Muscle of leg (tissue), 11 donors: Measurements from ENCODE around the gene TRIML1. TPM values are rescaled to one million over a fixed set of nuclear protein-coding genes. Genes with fewer than 3 reads are reported as not detected.

Experiments used
- DNase-seq: peaks from one replicate; pipeline ENCODE4 v3.0.0; 2013
- H3K27ac ChIP-seq: one replicate; pipeline ENCODE4 v1.5.1; 2013; ENCODE audit warnings: mild to moderate bottlenecking, low read length, control low read depth
- H3K27me3 ChIP-seq: one replicate; pipeline ENCODE4 v1.6.1; 2013; ENCODE audit warnings: low read length; ENCODE audit not compliant: control insufficient read depth, insufficient read depth
- H3K36me3 ChIP-seq: one replicate; pipeline ENCODE4 v1.6.1; 2013; ENCODE audit warnings: low read length; ENCODE audit not compliant: control insufficient read depth, insufficient read depth
- H3K4me1 ChIP-seq: one replicate; pipeline ENCODE4 v1.6.1; 2013; ENCODE audit warnings: low read length; ENCODE audit not compliant: control insufficient read depth, insufficient read depth
- H3K4me3 ChIP-seq: one replicate; pipeline ENCODE4 v1.5.1; 2013; ENCODE audit warnings: low read length, control low read depth
- H3K9me3 ChIP-seq: replicated peaks from 2 replicates; pipeline ENCODE4 v1.6.1; 2013; ENCODE audit warnings: low read depth, low read length; ENCODE audit not compliant: control insufficient read depth
- WGBS: methylation state at CpG from one replicate; pipeline ENCODE4 v1.1.5; 2013; ENCODE audit warnings: missing lambda C conversion rate; ENCODE audit not compliant: insufficient coverage; 5-methylcytosine and 5-hydroxymethylcytosine counted together
- polyA plus RNA-seq, 8 donors: library from polyadenylated mRNA; unstranded; fragments of 120-200 nt; gene quantifications; one replicate each; pipeline versions ENCODE4 v1.2.1 to v1.2.3, GENCODE V29; 2013; ENCODE audit warnings: inconsistent platforms in 1 of 8, low replicate concordance in 1 of 8; ENCODE audit not compliant: insufficient read length in 8 of 8, insufficient read depth in 1 of 8
- total RNA-seq: library from RNA; stranded (reverse); fragments of 120-200 nt; gene quantifications from one replicate; pipeline ENCODE4 v1.2.4, GENCODE V29; 2013

The TRIML1 gene
- total and polyA plus RNA-seq, 9 donors: not detected

- H3K27me3 ChIP-seq: no peaks in the 10 kb centered on the region
- H3K4me3 ChIP-seq: no peak overlapping the region
- WGBS: 84% methylated on average over 4 of the region's 6 CpGs
- no peak overlapping the region for H3K27ac ChIP-seq
- H3K9me3 ChIP-seq: peaks cover 2% of the 10 kb centered on the region
- no peaks in the 10 kb centered on the region for H3K36me3 ChIP-seq
- H3K4me1 ChIP-seq: no peaks in the 10 kb centered on the region
- no peak for DNase-seq
Observed at GRCh38 chr4:188175288-188175687, 36.0 kb downstream of the TRIML1 start.

GRCh38 chr4:188177997-188178675 is 38.9 kb downstream of the TRIML1 start:
- DNase-seq: no peak
- 88% methylated on average over 3 of the region's 5 CpGs for WGBS
- no peaks in the 10 kb centered on the region for H3K4me1 ChIP-seq
- H3K4me3 ChIP-seq: no peak overlapping the region
- H3K27ac ChIP-seq: no peak overlapping the region
- no peaks in the 10 kb centered on the region for H3K36me3 ChIP-seq
- no peaks in the 10 kb centered on the region for H3K27me3 ChIP-seq
- no peaks in the 10 kb centered on the region for H3K9me3 ChIP-seq

GRCh38 chr4:188178806-188179205 is 39.6 kb downstream of the TRIML1 start:
- whole genome bisulfite sequencing: 95% methylated on average over 25 of the region's 28 CpGs

GRCh38 chr4:188187106-188187505 is 47.9 kb downstream of the TRIML1 start:
- Histone ChIP-seq H3K4me3 (no peak overlapping the region), H3K27ac (no peak overlapping the region), H3K9me3 (peaks cover 2% of the 10 kb centered on the region), H3K36me3 (no peaks in the 10 kb centered on the region), H3K27me3 (no peaks in the 10 kb centered on the region), H3K4me1 (peaks cover 3% of the 10 kb centered on the region)
- no CpG with 5 or more reads among the region's 2 CpGs for WGBS
- DNase-seq: peak; percentile 37

More at GRCh38 chr4:188178806-188179205, 39.6 kb downstream of the TRIML1 start:
- Histone ChIP-seq H3K9me3 (no peaks in the 10 kb centered on the region), H3K27me3 (no peaks in the 10 kb centered on the region), H3K4me1 (no peaks in the 10 kb centered on the region), H3K27ac (no peak overlapping the region), H3K4me3 (no peak overlapping the region), H3K36me3 (no peaks in the 10 kb centered on the region)
- no peak for DNase-seq

- DNase-seq: peak; percentile 71
- 20% methylated on average over 1 of the region's 3 CpGs for WGBS
- Histone ChIP-seq H3K27ac (no peak overlapping the region), H3K4me1 (peaks cover 5% of the 10 kb centered on the region), H3K36me3 (no peaks in the 10 kb centered on the region), H3K4me3 (no peak overlapping the region), H3K9me3 (no peaks in the 10 kb centered on the region), H3K27me3 (no peaks in the 10 kb centered on the region)
Observed at GRCh38 chr4:188190461-188190860, 51.2 kb downstream of the TRIML1 start.

- H3K4me1 ChIP-seq: peaks cover 9% of the 10 kb centered on the region
- peak; percentile 65 for DNase-seq
- 63% methylated on average over 2 of the region's 5 CpGs for WGBS
- no peaks in the 10 kb centered on the region for H3K36me3 ChIP-seq
- no peaks in the 10 kb centered on the region for H3K27me3 ChIP-seq
- no peaks in the 10 kb centered on the region for H3K9me3 ChIP-seq
- no peak overlapping the region for H3K27ac ChIP-seq
- H3K4me3 ChIP-seq: no peak overlapping the region
Observed at GRCh38 chr4:188194421-188194820, 55.2 kb downstream of the TRIML1 start.

GRCh38 chr4:188195389-188195985 is 56.2 kb downstream of the TRIML1 start:
- Histone ChIP-seq H3K9me3 (no peaks in the 10 kb centered on the region), H3K27me3 (no peaks in the 10 kb centered on the region), H3K36me3 (no peaks in the 10 kb centered on the region), H3K27ac (peak overlapping the region; percentile 4), H3K4me3 (no peak overlapping the region), H3K4me1 (peaks cover 6% of the 10 kb centered on the region)
- 25% methylated on average over 4 of the region's 8 CpGs for WGBS
- DNase-seq: peak; percentile 88

- Histone ChIP-seq H3K36me3 (no peaks in the 10 kb centered on the region), H3K27ac (peak overlapping the region; percentile 11), H3K27me3 (no peaks in the 10 kb centered on the region), H3K4me3 (no peak overlapping the region), H3K4me1 (peaks cover 6% of the 10 kb centered on the region), H3K9me3 (no peaks in the 10 kb centered on the region)
- no peak for DNase-seq
- WGBS: 38% methylated on average over 4 of the region's 13 CpGs
Observed at GRCh38 chr4:188196134-188196735, 57.0 kb downstream of the TRIML1 start.
